Stimulated activated CD4-positive, alpha-beta T cell treated with anti-CD3 and anti-CD28 coated beads, Interleukin-2, amount 100 ng/mL, for 4 hours (primary cell): ENCODE data around the gene FARP2.

Source experiments
- DNase-seq: peaks from one replicate; pipeline ENCODE4 v3.0.0-alpha.2; 2020; ENCODE audit warnings: low read depth

Gene FARP2

DNA sequence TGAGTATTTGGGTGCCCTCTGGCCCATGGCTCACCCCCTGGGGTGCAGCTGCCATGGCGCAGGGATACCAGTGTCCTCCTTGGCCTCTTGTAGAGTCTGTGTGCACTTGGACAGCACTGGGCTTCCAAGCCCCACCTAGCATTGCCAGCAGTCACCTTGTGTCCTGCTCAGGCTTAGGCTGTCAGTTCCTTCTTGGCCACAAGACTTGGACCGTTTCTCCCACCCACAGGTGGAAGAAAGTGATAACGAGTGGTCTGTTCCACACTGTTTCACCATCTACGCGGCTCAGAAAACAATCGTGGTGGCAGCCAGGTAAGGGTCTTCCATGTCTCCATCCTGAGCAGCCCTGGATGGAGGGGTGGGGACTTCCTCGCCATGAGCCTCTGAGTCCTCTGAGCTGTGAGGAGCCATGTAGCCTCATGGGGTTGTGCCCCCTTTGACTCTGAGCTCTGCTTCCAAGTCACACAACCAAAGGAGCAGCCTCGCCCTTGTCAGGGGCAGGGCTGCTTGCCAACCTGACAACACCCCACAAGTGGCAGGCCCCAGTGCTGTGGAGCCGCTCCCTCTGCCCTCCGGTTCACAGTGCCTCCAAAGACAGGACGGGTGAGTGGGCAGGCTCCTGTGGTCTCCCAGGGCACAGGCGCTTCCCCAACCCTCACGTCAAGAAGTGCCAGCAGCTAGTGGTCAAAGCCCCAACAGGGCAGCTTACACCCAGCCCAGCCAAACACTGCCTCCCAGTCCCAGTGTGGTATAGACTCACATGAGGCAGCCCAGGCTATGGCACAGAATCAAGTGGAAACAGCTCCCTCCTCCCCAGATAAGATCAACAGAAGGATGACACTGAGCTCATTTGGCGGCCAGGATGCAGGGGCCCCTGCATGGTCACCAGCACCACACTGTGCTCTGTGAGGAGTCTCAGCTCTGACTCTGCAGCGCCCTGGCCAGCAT, 133.9 kb downstream of the FARP2 start:
- no peak for DNase-seq

DNA sequence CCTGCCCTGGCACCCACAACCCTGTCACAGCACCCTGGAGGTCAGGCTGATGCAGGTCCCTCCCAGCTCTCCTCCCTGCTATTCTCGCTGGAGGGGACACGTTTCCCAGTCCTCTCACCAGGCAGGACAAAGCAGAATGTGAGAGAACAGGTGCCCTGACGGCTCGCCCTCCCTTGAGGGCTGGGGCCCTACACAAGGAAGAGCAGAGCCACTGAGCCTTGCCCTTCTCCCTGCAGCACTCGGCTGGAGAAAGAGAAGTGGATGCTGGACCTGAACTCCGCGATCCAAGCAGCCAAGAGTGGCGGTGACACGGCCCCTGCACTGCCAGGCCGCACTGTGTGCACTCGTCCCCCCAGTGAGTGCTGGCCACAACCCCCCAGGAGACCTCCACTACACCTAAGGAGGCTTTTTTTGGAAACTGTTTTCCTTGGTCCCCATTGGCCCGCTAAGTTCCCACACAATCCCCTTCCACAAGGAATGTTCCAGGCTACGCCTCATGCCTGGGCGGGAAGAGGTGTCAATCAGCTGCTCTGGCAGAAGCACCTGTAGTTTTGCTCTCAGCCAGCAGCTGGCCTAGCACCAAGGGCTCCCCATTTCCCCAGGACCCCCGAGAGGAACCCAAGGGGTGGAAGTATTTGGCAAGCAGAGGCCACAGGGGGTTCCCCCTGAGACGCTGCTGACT, 134.9 kb downstream of the FARP2 start:
- DNase-seq: no peak

DNA sequence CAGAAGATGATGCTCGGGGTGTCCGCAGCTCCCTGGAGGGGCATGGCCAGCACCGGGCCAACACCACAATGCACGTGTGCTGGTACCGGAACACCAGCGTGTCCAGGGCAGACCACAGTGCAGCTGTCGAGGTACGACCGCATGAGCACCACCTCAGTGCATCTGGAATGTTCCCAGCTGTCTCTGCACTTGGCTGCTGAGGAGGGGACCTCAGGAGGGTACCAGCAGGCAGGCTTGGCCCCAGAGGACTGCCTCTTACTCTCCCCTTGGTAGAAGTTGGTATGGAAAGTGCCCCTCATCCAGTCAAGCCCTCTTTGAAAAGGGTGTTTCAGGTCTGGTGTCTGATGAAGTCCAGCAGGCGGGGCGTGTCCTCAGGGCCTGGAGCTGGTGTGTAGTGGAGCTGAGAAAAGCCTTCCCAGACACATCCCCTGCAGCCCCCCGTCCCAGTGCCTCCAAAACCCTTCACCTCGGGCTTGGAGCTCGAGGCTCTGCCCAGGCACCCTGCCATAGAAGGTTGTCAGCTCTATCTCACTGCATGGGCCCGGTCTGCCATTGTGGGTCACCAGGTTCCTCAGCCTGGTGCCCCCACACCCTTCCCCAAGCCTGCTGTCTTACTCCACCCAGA, 135.6 kb downstream of the FARP2 start:
- no peak for DNase-seq

DNA sequence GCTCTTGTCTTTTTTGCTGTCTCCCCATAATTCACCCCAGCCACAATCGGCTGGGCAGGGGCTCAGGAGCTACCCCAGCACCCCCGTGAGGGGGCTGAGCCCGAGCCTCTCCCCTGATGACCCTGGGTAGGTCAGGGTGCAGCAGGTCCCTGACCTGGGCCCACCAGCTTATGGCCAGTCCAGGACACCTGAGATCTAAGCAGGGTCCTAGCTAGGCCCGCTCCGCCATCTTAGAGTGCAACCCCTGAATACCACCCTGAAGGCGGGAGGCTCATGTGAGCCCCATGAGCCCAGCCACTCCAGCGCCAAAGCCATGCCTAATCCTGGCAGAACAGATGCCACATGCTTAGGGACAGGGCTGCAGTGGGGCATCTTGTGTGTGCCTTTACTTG, 136.1 kb downstream of the FARP2 start:
- DNase-seq: no peak

DNA sequence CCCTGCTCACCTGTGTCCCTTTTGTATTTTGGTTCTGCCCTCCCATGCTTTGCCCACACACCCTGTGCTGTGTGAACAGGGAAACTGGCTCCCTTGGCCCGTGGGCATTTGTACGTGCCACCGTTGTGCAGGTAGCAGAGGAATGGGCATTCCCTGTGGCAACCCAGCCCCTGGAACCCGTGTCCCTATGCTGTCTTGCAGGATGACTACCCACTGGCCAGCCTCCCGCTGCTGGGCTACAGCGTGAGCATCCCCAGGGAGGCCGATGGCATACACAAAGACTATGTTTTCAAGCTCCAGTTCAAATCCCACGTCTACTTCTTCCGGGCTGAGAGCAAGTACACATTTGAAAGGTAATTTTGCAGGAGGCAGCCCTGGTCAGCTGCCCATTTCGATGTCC, 137.0 kb downstream of the FARP2 start:
- no peak for DNase-seq

DNA sequence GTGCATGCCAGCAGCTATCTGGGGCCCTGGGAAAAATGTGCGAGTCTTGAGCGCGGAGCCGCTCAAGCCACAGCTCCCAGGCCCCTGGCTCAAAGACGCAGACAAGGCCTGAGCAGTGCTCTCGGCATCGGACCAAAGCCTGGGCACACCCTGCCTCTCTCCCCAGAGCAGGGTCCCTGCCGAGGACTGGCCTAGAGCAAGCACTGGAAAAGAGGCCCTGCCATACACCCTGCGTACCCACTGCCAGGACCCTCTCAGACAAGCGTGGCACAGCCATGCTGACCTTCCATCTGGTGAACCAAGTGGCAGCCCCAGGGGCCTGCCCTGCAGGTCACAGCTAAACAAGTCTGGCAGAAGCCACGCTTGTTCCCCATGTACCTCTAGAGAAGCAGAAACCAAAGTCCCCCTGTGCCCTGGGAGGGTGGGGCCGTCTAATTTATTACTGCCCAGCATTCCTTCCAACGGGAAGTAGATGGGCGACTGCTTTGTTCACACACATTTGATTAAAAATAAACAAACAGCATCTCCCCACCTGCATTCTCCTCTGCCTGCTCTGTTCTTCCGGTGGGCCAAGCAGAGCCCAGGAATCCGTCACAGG, 138.3 kb downstream of the FARP2 start:
- no peak for DNase-seq

DNA sequence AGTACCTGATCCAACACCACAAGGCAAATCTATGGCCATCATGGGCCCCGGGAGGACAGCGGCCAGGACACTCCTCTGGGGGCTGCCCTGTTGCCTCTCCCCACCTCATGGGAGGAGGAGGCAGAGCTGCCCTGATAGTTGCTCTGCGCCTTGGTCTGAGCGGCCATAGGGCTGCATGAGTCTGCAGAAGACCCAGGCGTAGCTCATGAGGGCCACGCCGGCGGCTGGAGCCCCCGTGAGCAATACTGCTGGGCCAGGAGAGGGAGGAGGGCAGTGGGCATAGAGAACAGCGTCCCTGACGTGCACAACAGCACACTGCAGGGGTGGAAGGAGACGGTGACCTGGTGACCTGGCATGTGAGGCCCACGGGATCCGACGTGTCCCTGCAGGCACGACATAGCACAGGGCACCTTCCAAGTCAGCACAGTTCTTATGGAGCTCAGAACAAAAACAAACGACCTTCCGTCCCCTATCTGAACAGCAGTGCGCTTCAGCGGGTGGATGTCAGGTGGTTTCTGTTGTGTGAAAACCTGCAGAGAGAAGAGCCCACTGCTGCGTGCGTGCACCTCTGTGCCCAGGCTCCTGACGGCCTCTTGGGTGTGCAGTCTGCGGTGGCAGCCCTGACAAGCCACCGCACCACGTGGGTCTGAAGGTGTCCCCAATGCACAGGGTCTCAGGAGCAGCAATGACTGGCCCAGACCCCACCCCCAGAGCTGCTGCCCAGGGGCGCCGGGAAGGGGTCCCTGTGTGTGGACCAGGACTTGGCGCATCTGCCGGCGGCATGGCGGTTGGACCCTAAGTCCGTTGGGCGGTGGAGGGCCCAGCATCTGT, 139.3 kb downstream of the FARP2 start:
- DNase-seq: no peak

DNA sequence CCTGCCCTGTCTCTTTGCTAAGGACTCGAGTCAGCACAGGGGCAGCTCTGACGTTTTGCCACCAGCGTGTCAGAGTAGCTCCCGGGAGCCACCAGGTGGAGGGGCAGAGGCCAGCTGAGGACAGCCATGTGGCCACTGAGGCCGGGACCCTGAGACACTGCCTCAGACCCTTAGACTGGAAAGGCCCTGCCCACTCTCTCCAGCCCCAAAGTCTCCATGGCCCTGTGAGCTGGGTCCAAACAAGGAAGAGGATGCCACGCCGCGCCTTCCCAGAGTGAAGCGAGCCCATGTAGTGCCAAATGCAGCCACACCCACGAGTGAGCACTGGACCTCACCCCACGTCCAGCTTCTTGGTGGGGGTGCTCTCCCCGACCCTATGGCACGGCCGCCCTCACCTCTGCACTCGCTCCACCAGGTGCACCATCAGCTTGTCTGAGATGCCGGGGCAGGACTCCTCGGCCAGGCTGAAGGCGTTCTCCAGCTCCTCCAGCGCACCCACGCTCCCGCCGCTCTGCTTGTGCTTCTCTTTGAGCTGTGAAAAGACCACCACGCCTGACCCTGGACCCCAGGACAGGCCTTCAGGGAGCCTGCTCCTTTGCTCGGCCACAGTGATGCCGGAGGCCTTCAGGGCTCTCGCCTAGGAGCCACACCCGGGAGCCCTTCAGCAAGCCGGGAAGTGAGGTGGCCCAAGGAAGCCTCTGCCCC, 140.1 kb downstream of the FARP2 start:
- DNase-seq: no peak

DNA sequence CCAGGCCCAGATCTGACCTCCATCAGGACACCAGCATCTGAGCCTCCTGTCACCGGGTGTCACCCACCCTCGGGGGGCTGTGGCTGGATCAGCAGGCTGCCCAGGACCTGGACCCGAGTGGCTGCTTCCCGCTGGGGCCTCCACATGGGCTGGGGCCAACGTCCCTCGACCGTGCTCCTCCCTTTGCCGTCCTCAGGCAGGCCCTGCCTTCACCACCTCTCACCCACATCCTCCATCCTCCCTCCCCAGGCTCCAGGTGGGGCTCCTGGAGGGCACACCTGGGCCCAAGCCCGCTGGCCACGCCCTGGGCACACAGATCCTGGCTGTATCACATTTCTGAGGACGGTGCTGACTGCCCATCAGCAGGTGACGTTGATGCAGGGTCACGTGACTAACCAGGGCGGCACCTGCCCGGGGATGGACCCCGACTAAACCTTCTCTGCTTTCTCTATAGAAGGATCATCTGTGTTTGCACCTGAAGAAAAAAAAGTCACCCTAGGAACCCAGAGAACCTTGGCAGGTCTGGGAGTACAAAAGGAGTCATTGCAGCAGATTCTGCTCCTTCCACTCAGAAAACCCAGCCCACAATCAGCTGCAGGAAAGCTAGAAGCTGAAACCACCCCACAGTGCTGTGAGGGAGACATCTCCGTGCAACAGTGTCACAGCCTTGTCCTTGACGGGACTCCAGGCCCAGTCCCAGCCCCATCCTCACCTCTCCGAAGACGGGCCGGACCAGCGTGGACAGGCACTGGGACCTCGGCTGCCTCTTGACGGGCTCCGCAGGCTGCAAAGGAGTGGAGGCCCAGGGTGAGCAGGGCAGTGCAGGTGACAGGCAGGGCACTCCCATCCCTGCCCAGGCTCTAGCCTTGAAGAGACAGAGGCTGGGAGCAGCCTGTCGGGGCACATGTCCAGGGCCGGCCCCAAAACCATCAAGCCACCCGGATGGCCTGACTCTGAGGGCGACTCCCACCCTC, 141.1 kb downstream of the FARP2 start:
- DNase-seq: no peak

DNA sequence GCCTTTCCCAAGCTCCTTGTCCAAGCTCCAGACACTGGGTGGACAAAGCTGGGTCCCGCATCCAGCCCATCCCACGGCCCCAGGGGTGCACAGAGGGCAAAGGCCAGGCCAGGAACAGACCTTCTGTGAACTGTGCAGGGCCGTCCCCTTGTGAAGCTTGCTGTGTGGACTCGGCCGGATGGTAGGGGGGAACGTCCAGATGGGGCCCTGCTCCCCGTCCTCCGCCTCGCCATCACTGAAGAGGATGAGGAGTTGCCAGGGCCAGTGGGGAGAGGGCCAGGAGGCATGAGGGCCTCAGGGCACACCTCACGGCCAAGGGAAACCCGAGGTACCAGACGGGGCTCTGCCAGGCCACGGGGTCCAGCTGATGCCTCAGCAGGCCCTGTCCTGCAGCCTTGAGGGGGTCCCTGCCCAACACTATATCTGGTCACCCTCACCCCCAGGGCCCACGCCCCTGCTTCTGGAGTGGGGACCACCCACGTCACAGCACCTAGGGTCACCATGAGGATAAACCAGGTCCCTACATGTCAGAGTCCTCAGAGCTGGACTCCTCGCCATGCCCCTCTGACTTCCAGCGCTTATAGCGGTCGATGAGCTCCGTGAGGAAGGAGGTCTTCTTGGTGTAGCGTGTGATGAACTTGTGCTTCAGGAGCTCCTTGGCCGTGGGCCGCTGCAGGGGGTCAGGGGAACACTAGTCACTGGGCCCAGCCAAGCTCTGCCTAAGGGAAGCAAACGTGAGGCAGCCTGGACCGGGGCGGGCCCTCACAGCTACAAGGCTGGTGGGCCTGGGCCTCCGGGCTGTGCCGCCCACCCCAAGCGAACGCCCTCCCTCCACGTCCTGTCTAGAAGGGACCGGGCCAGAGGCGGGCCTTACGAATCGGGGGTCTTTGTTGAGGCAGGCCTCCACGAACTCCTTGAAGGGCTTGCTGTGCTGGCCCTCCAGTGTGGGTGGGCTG, 142.3 kb downstream of the FARP2 start:
- no peak for DNase-seq

DNA sequence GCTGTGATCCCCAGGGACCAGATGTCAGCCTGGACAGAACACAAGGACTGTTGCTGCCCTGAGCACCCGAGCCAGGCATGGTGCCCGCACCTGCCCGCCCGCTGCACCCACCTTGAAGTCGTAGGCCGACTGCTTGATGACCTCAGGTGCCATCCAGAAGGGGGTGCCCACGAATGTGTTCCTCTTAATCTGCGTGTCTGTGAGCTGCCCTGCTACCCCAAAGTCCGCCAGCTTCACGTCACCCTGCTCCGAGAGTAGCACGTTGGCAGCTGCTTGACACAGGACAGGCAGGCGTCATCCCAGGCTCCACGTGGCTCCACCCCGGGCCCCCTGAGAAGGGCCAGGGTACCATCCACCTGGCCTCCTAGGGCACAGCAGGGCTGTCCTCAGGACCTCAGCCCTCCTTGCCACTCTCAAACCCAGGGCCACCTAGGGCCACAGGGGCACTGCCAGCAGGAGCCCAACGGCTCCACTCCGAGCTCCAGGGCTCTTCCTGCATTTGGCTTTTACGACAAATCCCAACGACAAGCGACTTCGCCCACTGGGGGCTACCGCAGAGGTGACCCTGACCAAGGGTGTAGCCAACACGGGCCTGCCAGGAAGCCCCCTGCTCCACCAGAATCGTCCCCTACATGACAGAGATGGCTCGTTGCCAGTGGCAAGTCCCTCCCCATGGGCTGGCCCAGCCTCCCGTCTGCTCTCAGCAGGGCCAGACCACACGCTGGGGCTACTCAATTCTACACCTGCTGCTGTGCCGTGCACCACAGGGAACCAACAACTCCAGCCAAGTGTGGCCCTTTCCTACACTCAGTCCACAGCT, 143.3 kb downstream of the FARP2 start:
- no peak for DNase-seq

DNA sequence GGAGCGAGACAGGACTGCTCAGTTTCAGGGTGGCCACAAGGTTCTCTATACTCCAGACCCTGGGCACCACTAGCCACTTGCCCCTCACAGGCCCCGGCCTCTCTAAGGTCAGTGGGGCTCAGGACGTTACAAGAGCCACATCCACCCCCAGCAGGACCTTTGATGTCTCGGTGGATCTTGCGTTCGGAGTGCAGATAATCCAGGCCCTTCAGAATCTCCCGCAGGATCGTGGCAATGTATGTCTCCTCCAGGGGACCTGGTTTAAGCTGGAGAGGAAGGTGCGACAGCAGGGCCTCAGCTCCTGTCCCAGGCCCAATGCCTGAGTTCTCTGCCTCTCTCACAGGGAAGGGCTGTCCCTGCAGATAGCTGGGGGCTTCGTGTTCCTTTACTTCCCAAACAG, 143.9 kb downstream of the FARP2 start:
- DNase-seq: no peak

DNA sequence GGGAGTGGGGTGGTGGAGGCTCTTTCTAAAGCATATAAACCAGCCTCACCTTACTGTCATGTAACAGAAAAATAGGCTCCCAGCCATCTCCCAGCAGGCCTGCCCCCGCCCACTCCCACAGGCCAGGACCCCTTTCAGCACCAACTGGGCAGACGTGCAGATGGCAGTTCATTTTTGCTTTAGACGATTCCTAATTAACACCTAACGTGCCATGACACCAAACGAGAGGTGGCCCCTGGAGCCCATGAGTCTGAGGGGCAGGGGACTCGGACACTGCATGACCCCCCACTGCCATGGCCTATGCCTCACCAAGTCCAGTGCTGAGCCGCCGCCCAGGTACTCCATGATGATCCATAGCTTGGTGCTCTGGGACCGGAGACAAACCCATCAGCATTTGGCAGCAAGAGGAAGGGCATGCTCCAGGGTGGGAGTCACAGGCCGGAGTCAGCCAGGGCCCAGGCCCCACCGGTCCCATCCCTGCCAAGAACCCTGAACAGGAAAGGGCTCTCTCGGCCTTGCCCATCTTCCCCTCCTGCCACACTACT, 144.4 kb downstream of the FARP2 start:
- no peak for DNase-seq

DNA sequence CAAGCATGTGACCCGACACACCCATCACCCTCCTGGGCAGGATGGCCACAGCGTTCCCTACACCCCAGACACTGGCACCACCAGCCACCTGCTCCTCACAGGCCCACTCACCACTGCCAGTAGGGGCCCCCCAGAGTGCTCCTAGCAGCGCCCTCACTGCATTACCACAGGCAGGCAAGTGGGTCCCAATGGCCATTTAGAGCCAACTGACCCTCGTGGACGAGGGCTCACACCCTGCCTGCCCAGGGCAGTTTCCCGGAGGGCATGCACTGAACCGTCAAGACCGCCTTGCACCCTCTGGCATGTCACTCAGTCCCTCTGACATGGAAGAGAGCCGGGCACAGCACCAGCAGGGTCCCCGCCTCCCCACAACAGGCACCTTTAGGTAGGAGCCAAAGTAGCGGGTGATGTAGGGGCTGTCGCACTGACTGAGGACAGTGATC, 145.0 kb downstream of the FARP2 start:
- DNase-seq: no peak

DNA sequence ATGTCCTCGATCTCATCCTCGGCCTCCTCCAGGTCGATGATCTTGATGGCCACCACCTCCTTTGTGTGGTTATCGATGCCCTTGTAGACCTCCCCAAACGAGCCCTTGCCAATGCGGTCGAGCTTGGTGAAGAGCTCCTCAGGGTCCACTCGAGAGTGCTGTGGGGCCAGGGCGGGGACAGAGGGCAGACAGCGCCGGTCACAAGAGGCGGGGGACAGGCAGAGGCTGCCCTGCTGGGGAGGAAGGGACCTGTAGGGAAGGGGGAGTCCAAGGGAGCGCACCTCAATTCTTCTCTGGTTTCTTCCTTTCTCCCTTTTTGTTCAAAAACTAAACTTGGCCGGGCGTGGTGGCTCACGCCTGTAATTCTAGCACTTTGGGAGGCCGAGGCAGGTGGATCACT, 145.5 kb downstream of the FARP2 start:
- no peak for DNase-seq

DNA sequence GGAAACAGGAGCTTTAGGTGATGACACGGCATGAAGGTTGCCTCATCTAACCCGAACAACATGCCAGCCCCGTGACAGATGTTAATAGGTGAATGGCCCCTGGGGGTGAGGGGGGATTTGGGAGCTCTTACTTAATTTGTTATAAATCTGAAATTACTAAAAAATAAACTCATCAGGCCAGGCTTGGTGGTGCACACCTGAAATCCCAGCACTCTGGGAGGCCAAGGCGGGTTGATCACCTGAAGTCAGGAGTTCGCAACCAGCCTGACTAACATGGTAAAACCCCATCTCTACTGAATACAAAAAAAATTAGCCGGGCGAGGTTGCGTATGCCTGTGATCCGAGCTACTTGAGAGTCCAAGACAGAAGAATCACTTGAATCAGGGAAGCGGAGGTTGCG, 146.2 kb downstream of the FARP2 start:
- DNase-seq: no peak

DNA sequence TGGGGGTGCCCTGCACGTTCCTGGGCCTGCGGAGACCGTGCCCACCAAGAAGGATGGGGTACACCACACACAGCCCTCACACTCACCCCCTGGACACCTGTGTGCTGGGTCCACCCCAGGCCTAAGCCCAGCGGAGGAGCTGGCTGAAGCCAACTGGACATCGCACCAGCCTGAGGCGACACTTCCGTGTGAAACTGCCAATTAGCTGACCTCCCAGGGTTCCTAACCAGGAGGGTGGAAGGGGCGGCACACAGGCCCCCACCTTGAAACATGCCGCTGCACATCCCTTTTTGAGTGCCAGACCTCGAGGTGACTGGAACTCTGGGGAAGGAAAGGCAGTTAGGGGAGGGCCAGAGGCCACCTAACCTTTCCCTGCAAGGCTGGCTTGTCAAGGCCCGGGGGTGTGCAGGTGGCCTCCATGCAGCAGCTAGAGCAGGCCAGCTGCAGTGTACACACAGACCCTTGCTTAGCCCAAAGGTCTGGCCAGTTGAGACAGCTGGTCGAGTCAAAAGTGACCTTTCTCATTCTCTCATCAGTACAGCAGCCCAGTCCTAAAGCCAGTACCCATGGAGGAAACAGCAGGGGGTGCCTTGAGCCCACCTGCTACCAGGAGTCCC, 147.8 kb downstream of the FARP2 start:
- no peak for DNase-seq
